NCI-H146 treated with DMSO at 0.1 percent for 48 hours (cell line): ENCODE data around the gene BCL11A.

Experiments used
- DNase-seq: peaks from one replicate; lab custom pipeline; 2025; ENCODE audit not compliant: unreplicated experiment; lab: John Stamatoyannopoulos, UW

Gene BCL11A

GRCh38 chr2:60559880-60560279, 6.4 kb upstream of the BCL11A start:
- DNase-seq = no peak

GRCh38 chr2:60558536-60558935, 5.1 kb upstream of the BCL11A start:
- DNase-seq = no peak

- DNase-seq = no peak
Observed at GRCh38 chr2:60557486-60557864, 4.0 kb upstream of the BCL11A start.

GRCh38 chr2:60556576-60557485, 3.4 kb upstream of the BCL11A start:
- no peak for DNase-seq

GRCh38 chr2:60556175-60556574, 2.7 kb upstream of the BCL11A start:
- DNase-seq = no peak

- no peak for DNase-seq
Observed at GRCh38 chr2:60555783-60556139, 2.3 kb upstream of the BCL11A start.

- no peak for DNase-seq
Observed at GRCh38 chr2:60555066-60555782, 1.8 kb upstream of the BCL11A start.

GRCh38 chr2:60554646-60555065, 1.2 kb upstream of the BCL11A start:
- no peak for DNase-seq

- no peak for DNase-seq
Observed at GRCh38 chr2:60554074-60554645, 706 bp upstream of the BCL11A start.

GRCh38 chr2:60552851-60553494, 481 bp downstream of the BCL11A start:
- no peak for DNase-seq

- DNase-seq = no peak
Observed at GRCh38 chr2:60552078-60552850, 1.2 kb downstream of the BCL11A start.

GRCh38 chr2:60551240-60552077, 2.0 kb downstream of the BCL11A start:
- DNase-seq = no peak

GRCh38 chr2:60550984-60551239, 2.5 kb downstream of the BCL11A start:
- DNase-seq = no peak

GRCh38 chr2:60550178-60550983, 3.1 kb downstream of the BCL11A start:
- DNase-seq = peak; percentile 21

- no peak for DNase-seq
Observed at GRCh38 chr2:60549928-60550177, 3.6 kb downstream of the BCL11A start.

GRCh38 chr2:60549238-60549927, 4.1 kb downstream of the BCL11A start:
- no peak for DNase-seq

- no peak for DNase-seq
Observed at GRCh38 chr2:60548845-60549237, 4.6 kb downstream of the BCL11A start.

GRCh38 chr2:60548311-60548710, 5.1 kb downstream of the BCL11A start:
- DNase-seq = no peak

- no peak for DNase-seq
Observed at GRCh38 chr2:60547841-60548240, 5.6 kb downstream of the BCL11A start.
